CD4-positive, CD25-positive, alpha-beta regulatory T cell (primary cell): ENCODE measurements around the gene B3GALT5. TPM values are rescaled to one million over a fixed set of nuclear protein-coding genes. Genes with fewer than 3 reads are reported as not detected.

Source experiments
- polyA plus RNA-seq, 4 donors: library from polyadenylated mRNA; unstranded; fragments of 300-500 nt; fragmentation: Illumina TruSeq; gene quantifications; one replicate each; pipeline ENCODE4 v1.2.3, GENCODE V29; 2021
- total RNA-seq: library from RNA; stranded (reverse); gene quantifications from one replicate; pipeline ENCODE4 v1.2.3, GENCODE V29; 2022

Gene B3GALT5
- total and polyA plus RNA-seq, 5 donors from 2014 or later = not detected

Other genes starting within 250 kb of the B3GALT5 start
- gene LCA5L, start 167.2 kb upstream of the B3GALT5 start, total RNA-seq = not detected
- gene LCA5L, start 167.2 kb upstream of the B3GALT5 start, polyA plus RNA-seq = not detected
- not detected for gene SH3BGR, start 161.0 kb upstream of the B3GALT5 start, total RNA-seq
- 1 to 10 TPM in 1 of 4 donors, under 1 TPM in 2, not detected in 1; 0.56 to 1.4 (median 0.57) TPM for gene SH3BGR, start 161.0 kb upstream of the B3GALT5 start, polyA plus RNA-seq
- not detected for gene IGSF5, start 132.2 kb downstream of the B3GALT5 start, total RNA-seq
- not detected for gene IGSF5, start 132.2 kb downstream of the B3GALT5 start, polyA plus RNA-seq